Psoas muscle (tissue), 8 donors: ENCODE data around the gene CERS3. TPM values are rescaled to one million over a fixed set of nuclear protein-coding genes. Genes with fewer than 3 reads are reported as not detected.

Experiments used
- ATAC-seq, 4 donors: fragments of 200-7000 bp; cut with Tn5 transposase; one replicate each; pipeline ENCODE4 v1.9.1; 2020; ENCODE audit warnings: moderate library complexity in 3 of 4, mild to moderate bottlenecking in 2 of 4
- DNase-seq, 2 donors: peaks; one replicate each; pipeline ENCODE4 v3.0.0-alpha.2; 2020
- H3K27ac ChIP-seq: fragments of 200-600 bp; one replicate; pipeline ENCODE4 v1.8.0; 2022
- H3K27me3 ChIP-seq, 3 donors: fragments of 200-600 bp in 1 of 3; one replicate each; pipeline versions ENCODE4 v1.6.1 to v1.8.0; 2013 to 2022; ENCODE audit warnings: low read length in 2 of 3, mild to moderate bottlenecking in 2 of 3, moderate library complexity in 1 of 3; ENCODE audit not compliant: insufficient read depth in 3 of 3
- H3K36me3 ChIP-seq, 2 donors: fragments of 200-600 bp in 1 of 2; one replicate each; pipeline versions ENCODE4 v1.6.1 to v1.8.0; 2013 to 2022; ENCODE audit warnings: low read depth in 1 of 2, mild to moderate bottlenecking in 1 of 2, moderate library complexity in 1 of 2; ENCODE audit not compliant: insufficient read depth in 1 of 2
- H3K4me1 ChIP-seq: fragments of 200-600 bp; one replicate; pipeline ENCODE4 v1.8.0; 2022
- H3K4me3 ChIP-seq: fragments of 200-600 bp; one replicate; pipeline ENCODE4 v1.8.0; 2022; ENCODE audit warnings: mild to moderate bottlenecking
- H3K9me3 ChIP-seq: fragments of 200-600 bp; one replicate; pipeline ENCODE4 v1.8.0; 2022
- WGBS, 3 donors: extraction: QIAGEN DNeasy Blood & Tissue Kit; methylation state at CpG; one replicate each; pipeline versions ENCODE4 v1.1.6 to v1.1.7; 2013; 5-methylcytosine and 5-hydroxymethylcytosine counted together
- intact Hi-C, 2 donors: fragments of 100-400 bp; cut with DNase I; formaldehyde crosslinking; loops; one replicate each; pipeline versions ENCODE4 v1.11.0 to v1.14.2; 2022
- polyA plus RNA-seq, 3 donors: library from polyadenylated mRNA; stranded (reverse); fragments of 200-250 nt; gene quantifications; one replicate each; pipeline ENCODE4 v1.2.3, GENCODE V29; 2013
- total RNA-seq, 4 donors: library from RNA; stranded (reverse); fragmentation: NEBNext Ultra II Directional in 2 of 4; extraction: Animal tissue kit (Norgen Biotek cat#: 25700) in 2 of 4; gene quantifications; one replicate each; pipeline versions ENCODE4 v1.2.1 to v1.2.4, GENCODE V29; 2021 to 2023
- TF ChIP-seq, protein P1 (sequence below): fragments of 200-600 bp; IDR thresholded peaks from one replicate; pipeline ENCODE4 v1.8.0; 2022; ENCODE audit warnings: antibody characterized with exemption
- donor health status: healthy with polysubstance abuse.
- donor health status: DM: no; HTN: no; CAD: no; lungs with moderate emphysema.
- donor health status: Bipolar disorder and iron deficiency.
- donor health status: healthy.
- donor health status: DM: yes; HTN: yes; CAD: no.
- donor health status: DM: no; HTN: no; CAD: no.
- donor health status: DM: no; HTN: no; CAD: no.
- donor health status: DM: yes; HTN: yes; CAD: no.

Gene CERS3
- total and polyA plus RNA-seq, 7 donors = 0.05 to 0.49 (median 0.15) TPM; not detected in 2

DNA sequence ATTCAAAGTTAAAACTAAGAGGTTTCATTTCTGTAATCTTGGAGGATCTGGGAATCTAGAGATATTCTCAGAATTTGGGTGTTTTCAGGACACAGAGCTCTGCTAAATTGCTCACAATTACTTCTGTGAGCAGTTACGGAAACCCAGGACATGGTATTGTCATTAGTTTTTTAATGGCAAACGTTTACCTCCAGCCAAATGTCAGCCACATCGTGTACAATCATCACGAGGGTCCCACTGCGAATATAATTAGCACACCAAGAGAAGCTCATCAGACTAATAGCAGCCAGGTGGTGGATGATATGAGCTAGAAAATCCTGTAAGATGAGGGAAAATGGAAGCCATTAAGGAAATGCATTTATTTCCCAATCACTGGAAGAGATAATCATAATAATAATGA lies 56.0 kb downstream of the CERS3 start:
- H3K27me3 ChIP-seq = no peaks in the 10 kb centered on the region
- H3K9me3 ChIP-seq = peaks cover 2% of the 10 kb centered on the region
- TF ChIP-seq, protein P1, sequence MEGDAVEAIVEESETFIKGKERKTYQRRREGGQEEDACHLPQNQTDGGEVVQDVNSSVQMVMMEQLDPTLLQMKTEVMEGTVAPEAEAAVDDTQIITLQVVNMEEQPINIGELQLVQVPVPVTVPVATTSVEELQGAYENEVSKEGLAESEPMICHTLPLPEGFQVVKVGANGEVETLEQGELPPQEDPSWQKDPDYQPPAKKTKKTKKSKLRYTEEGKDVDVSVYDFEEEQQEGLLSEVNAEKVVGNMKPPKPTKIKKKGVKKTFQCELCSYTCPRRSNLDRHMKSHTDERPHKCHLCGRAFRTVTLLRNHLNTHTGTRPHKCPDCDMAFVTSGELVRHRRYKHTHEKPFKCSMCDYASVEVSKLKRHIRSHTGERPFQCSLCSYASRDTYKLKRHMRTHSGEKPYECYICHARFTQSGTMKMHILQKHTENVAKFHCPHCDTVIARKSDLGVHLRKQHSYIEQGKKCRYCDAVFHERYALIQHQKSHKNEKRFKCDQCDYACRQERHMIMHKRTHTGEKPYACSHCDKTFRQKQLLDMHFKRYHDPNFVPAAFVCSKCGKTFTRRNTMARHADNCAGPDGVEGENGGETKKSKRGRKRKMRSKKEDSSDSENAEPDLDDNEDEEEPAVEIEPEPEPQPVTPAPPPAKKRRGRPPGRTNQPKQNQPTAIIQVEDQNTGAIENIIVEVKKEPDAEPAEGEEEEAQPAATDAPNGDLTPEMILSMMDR = no peak
- no peak overlapping the region for H3K4me3 ChIP-seq
- 63 to 69% (median 68%) methylated on average over 5 of the region's 5 CpGs for WGBS, 3 donors
- intact Hi-C loops = loop anchor here in 1 of 2 donors (5.0 kb wide), 1 partner anchor 40 kb away; no protein-coding TSS in a partner anchor
- H3K4me1 ChIP-seq = peaks cover 5% of the 10 kb centered on the region
- H3K36me3 ChIP-seq = no peaks in the 10 kb centered on the region
- ATAC-seq = no peak
- no peak for DNase-seq
- H3K27ac ChIP-seq = no peak overlapping the region

DNA sequence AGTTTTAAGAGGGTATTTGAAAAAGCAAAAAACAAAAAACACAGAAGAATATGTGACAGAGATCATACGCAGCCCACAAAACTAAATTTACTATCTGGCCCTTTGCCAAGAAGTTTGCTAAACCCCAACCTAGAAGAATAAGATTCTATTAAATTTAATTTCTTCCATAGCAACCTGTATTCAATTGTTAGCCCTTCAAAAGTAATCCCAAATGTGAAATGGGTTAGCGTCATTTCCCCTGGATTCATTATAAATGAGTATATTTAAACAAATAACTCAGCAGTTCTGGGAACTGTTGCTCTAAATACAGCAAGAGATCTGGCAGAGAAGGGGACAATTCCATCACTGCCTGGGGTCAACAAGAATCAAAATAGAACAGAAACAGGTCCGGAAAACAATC lies 56.8 kb downstream of the CERS3 start:
- H3K27me3 ChIP-seq = no peaks in the 10 kb centered on the region
- H3K9me3 ChIP-seq = no peaks in the 10 kb centered on the region
- intact Hi-C loops = loop anchor here in 1 of 2 donors (5.0 kb wide), 1 partner anchor 40 kb away; no protein-coding TSS in a partner anchor
- no peak overlapping the region for H3K4me3 ChIP-seq
- H3K4me1 ChIP-seq = peaks cover 5% of the 10 kb centered on the region
- H3K27ac ChIP-seq = no peak overlapping the region
- ATAC-seq (no peak), DNase-seq (no peak)
- WGBS, 3 donors = 44 to 57% (median 54%) methylated on average over 3 of the region's 3 CpGs
- H3K36me3 ChIP-seq = no peaks in the 10 kb centered on the region
- TF ChIP-seq, protein P1 = no peak

DNA sequence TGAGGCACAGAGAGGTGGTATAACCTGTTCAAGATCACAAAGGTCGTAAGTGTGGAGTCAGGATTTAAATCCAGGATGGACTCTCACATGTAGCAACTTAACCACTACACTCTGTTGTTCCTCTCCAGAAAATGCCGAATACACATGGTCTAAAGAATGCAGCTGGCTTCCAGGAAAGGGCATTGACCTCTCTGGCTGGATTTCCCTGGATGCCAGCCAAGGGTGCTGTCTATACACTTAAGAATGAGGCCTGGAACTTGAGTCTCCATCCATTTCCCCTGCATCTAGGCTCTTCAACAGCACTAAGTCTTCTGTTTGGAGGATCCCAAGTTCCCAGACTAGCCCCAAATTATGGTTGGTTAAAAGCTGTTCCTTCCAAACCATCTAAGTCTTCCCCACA lies 60.5 kb downstream of the CERS3 start:
- peaks cover 5% of the 10 kb centered on the region for H3K4me1 ChIP-seq
- H3K4me3 ChIP-seq = no peak overlapping the region
- 13 to 26% (median 24%) methylated on average over 2 of the region's 2 CpGs for WGBS, 3 donors
- intact Hi-C loops = no loop called here
- DNase-seq (peak in 1 of 2 donors; percentile 72), ATAC-seq (peak; percentile 78 to 90 (median 86))
- H3K27ac ChIP-seq = peak overlapping the region; percentile 62
- TF ChIP-seq, protein P1 = no peak
- H3K36me3 ChIP-seq = no peaks in the 10 kb centered on the region
- no peaks in the 10 kb centered on the region for H3K27me3 ChIP-seq
- H3K9me3 ChIP-seq = no peaks in the 10 kb centered on the region

DNA sequence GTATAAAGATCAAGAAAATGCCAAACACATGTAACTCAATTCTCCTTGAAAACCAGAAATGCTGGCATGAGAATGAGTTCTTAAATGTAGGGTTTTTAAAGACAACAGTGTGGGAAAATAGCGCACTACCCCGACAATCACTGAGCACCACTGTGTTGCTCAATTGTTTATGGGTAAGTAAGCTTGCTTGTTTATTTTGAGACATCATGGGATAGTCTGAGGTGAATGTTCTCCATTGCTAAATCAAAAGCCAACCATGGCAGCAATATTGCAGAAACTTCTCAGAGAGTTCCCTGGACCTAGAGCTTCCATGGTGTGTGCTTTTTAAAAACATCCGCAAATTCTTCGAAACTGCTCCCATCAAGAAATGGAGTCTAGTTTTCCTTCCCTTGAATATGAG lies 62.7 kb downstream of the CERS3 start:
- peak in 3 of 4 donors; percentile 35 to 72 (median 68) for ATAC-seq
- no peaks in the 10 kb centered on the region for H3K27me3 ChIP-seq
- H3K4me1 ChIP-seq = peaks cover 5% of the 10 kb centered on the region
- TF ChIP-seq, protein P1 = no peak
- DNase-seq = no peak
- intact Hi-C loops = no loop called here
- H3K9me3 ChIP-seq = no peaks in the 10 kb centered on the region
- no peak overlapping the region for H3K4me3 ChIP-seq
- no peak overlapping the region for H3K27ac ChIP-seq
- 39 to 56% (median 48%) methylated on average over 4 of the region's 4 CpGs for WGBS, 3 donors
- no peaks in the 10 kb centered on the region for H3K36me3 ChIP-seq

DNA sequence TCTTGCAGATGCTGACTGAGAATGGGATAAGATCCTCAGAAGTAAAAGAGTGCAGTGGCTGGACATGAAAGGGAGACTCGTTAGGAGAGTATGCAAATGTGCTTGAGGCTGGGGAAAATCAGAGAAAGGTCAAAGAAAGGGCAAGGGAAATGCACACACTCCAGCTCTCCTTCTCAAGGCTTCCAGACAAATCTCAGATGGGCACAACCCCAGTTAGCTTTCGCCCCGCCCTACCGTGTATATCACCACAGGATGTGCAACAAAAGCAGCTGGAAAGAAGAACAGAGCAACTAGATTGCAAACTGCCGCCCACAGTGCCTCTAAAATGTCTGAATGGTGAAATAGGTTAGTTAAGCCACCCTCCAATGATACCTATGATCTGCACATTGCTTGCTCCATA lies 63.9 kb downstream of the CERS3 start:
- no peaks in the 10 kb centered on the region for H3K9me3 ChIP-seq
- H3K27ac ChIP-seq = no peak overlapping the region
- no peaks in the 10 kb centered on the region for H3K27me3 ChIP-seq
- intact Hi-C loops = no loop called here
- no peak overlapping the region for H3K4me3 ChIP-seq
- H3K4me1 ChIP-seq = peaks cover 5% of the 10 kb centered on the region
- TF ChIP-seq, protein P1 = no peak
- ATAC-seq = no peak
- no peaks in the 10 kb centered on the region for H3K36me3 ChIP-seq
- WGBS, 3 donors = 51 to 55% (median 55%) methylated on average over 5 of the region's 5 CpGs
- DNase-seq = no peak
